NCI-H1694 (cell line): ENCODE data around the gene NINL.

Experiments used
- DNase-seq: peaks from one replicate; lab custom pipeline; 2025; lab: John Stamatoyannopoulos, UW

Gene NINL

GRCh38 chr20:25407311-25408169 lies 177.8 kb downstream of the NINL start, which contains the start of gene GINS1:
TSS of gene GINS1 (plus strand) at chr20:25407673. CDS start at chr20:25407821, 148 bp downstream.
- peak; percentile 91 for DNase-seq
